Vagina (tissue), 2 donors: ENCODE results near the gene RFK. TPM values are rescaled to one million over a fixed set of nuclear protein-coding genes. Genes with fewer than 3 reads are reported as not detected.

Source experiments
- DNase-seq, 2 donors: peaks; one replicate each; pipeline ENCODE4 v3.0.0-alpha.2; 2017; ENCODE audit errors: extremely low spot score in 2 of 2
- H3K27ac ChIP-seq: fragments of 200-600 bp; sonication (generic); one replicate; pipeline ENCODE4 v1.5.1; 2019
- H3K27me3 ChIP-seq: fragments of 200-600 bp; sonication (generic); one replicate; pipeline ENCODE4 v1.5.1; 2019
- H3K36me3 ChIP-seq, 2 donors: fragments of 200-600 bp; sonication (generic); one replicate each; pipeline ENCODE4 v1.5.1; 2017 to 2019
- H3K4me1 ChIP-seq: fragments of 200-600 bp; sonication (generic); one replicate; pipeline ENCODE4 v1.5.1; 2019
- H3K4me3 ChIP-seq, 2 donors: fragments of 200-600 bp; sonication (generic); 1 replicate in 1 of 2; 2 replicates in 1 of 2; pipeline ENCODE4 v1.5.1; 2016 to 2019
- H3K9me3 ChIP-seq: fragments of 200-600 bp; sonication (generic); one replicate; pipeline ENCODE4 v1.5.1; 2019
- POLR2A ChIP-seq, 2 donors: fragments of 450-650 bp; IDR thresholded peaks; one replicate each; pipeline ENCODE4 v1.6.1; 2017; ENCODE audit warnings: antibody characterized with exemption in 2 of 2, mild to moderate bottlenecking in 2 of 2, moderate library complexity in 2 of 2
- POLR2AphosphoS5 ChIP-seq, 2 donors: sonication (generic); formaldehyde crosslinking; IDR thresholded peaks; one replicate each; pipeline ENCODE4 v1.9.0; 2017; ENCODE audit warnings: antibody characterized with exemption in 2 of 2, mild to moderate bottlenecking in 2 of 2, low read depth in 1 of 2; ENCODE audit not compliant: insufficient read depth in 1 of 2
- intact Hi-C: fragments of 100-400 bp; cut with DNase I; formaldehyde crosslinking; loops from one replicate; pipeline ENCODE4 v1.15.1; 2023
- total RNA-seq: library from RNA; depleted of rRNA; stranded (reverse); fragments of >200 nt; gene quantifications from one replicate; pipeline ENCODE4 v1.2.3, GENCODE V29; 2016
- TF ChIP-seq, protein P1 (sequence below), 3 experiments: fragments of 450-650 bp in 2 of 3; fragments of 200-600 bp in 1 of 3; sonication (generic) in 1 of 3; IDR thresholded peaks; one replicate each; pipeline ENCODE4 v1.5.1; 2017 to 2019; ENCODE audit warnings: antibody characterized with exemption in 3 of 3, mild to moderate bottlenecking in 2 of 3, moderate library complexity in 2 of 3

Gene RFK
- total RNA-seq, 1 donor from 2014 or later, result 16.7 TPM

- intact Hi-C loops, result no loop called here
- TF ChIP-seq, protein P1, sequence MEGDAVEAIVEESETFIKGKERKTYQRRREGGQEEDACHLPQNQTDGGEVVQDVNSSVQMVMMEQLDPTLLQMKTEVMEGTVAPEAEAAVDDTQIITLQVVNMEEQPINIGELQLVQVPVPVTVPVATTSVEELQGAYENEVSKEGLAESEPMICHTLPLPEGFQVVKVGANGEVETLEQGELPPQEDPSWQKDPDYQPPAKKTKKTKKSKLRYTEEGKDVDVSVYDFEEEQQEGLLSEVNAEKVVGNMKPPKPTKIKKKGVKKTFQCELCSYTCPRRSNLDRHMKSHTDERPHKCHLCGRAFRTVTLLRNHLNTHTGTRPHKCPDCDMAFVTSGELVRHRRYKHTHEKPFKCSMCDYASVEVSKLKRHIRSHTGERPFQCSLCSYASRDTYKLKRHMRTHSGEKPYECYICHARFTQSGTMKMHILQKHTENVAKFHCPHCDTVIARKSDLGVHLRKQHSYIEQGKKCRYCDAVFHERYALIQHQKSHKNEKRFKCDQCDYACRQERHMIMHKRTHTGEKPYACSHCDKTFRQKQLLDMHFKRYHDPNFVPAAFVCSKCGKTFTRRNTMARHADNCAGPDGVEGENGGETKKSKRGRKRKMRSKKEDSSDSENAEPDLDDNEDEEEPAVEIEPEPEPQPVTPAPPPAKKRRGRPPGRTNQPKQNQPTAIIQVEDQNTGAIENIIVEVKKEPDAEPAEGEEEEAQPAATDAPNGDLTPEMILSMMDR (IDR thresholded peaks at IDR 0.05), result no peak
- TF ChIP-seq POLR2AphosphoS5 (IDR thresholded peaks at IDR 0.05; ENCODE audit: insufficient read depth in 1 of 2, low read depth in 1 of 2), result no peak
- no peak for TF ChIP-seq POLR2A (IDR thresholded peaks at IDR 0.05)
- no peaks in the 10 kb centered on the region for H3K27me3 ChIP-seq
- no peak for DNase-seq
- no peak overlapping the region for H3K27ac ChIP-seq
- no peak overlapping the region for H3K4me3 ChIP-seq
- H3K9me3 ChIP-seq, result no peaks in the 10 kb centered on the region
- no peaks in the 10 kb centered on the region for H3K36me3 ChIP-seq
- H3K4me1 ChIP-seq, result peaks cover 38% of the 10 kb centered on the region
Observed at GRCh38 chr9:76372336-76372735, 21.9 kb downstream of the RFK start.

DNA sequence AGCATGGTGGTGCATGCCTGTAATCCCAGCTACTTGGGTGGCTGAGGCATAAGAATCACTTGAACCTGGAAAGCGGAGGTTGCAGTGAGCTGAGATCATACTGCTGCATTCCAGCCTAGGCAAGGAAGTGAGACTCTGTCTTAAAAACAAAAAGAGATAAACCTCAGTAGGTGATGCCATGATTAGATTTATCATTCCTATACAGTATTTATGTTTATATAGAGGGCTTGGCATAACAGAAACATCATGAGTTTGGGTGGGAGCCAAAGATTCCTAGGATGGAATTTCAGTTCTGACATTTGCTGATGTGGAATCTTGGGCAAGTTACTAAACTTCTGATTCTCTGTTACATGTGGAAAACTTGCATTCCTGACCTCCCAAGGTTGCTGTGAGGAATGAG is 22.3 kb downstream of the RFK start:
- intact Hi-C loops, result no loop called here
- Histone ChIP-seq H3K27ac (no peak overlapping the region), H3K9me3 (no peaks in the 10 kb centered on the region), H3K4me3 (no peak overlapping the region), H3K4me1 (peaks cover 38% of the 10 kb centered on the region), H3K27me3 (no peaks in the 10 kb centered on the region), H3K36me3 (no peaks in the 10 kb centered on the region)
- DNase-seq, result no peak
- TF ChIP-seq POLR2A (IDR thresholded peaks at IDR 0.05) (no peak), POLR2AphosphoS5 (IDR thresholded peaks at IDR 0.05; ENCODE audit: insufficient read depth in 1 of 2, low read depth in 1 of 2) (no peak)
- TF ChIP-seq, protein P1 (IDR thresholded peaks at IDR 0.05), result no peak

- no peak for DNase-seq
- H3K9me3 ChIP-seq, result no peaks in the 10 kb centered on the region
- TF ChIP-seq, protein P1 (IDR thresholded peaks at IDR 0.05), result no peak
- TF ChIP-seq POLR2A (IDR thresholded peaks at IDR 0.05), result no peak
- no peak for TF ChIP-seq POLR2AphosphoS5 (IDR thresholded peaks at IDR 0.05; ENCODE audit: insufficient read depth in 1 of 2, low read depth in 1 of 2)
- H3K27me3 ChIP-seq, result no peaks in the 10 kb centered on the region
- no peak overlapping the region for H3K4me3 ChIP-seq
- intact Hi-C loops, result no loop called here
- H3K27ac ChIP-seq, result no peak overlapping the region
- no peaks in the 10 kb centered on the region for H3K36me3 ChIP-seq
- H3K4me1 ChIP-seq, result peaks cover 37% of the 10 kb centered on the region
Observed at GRCh38 chr9:76370396-76371023, 23.7 kb downstream of the RFK start.

- no peak for DNase-seq
- H3K36me3 ChIP-seq, result no peaks in the 10 kb centered on the region
- H3K27ac ChIP-seq, result no peak overlapping the region
- H3K27me3 ChIP-seq, result no peaks in the 10 kb centered on the region
- H3K4me1 ChIP-seq, result peaks cover 28% of the 10 kb centered on the region
- no peaks in the 10 kb centered on the region for H3K9me3 ChIP-seq
- no peak overlapping the region for H3K4me3 ChIP-seq
- intact Hi-C loops, result no loop called here
- no peak for TF ChIP-seq POLR2A (IDR thresholded peaks at IDR 0.05)
Observed at GRCh38 chr9:76369583-76369982, 24.6 kb downstream of the RFK start.

GRCh38 chr9:76366275-76366674 is 28.0 kb downstream of the RFK start:
- Histone ChIP-seq H3K4me3 (no peak overlapping the region), H3K4me1 (no peaks in the 10 kb centered on the region), H3K36me3 (no peaks in the 10 kb centered on the region), H3K27me3 (no peaks in the 10 kb centered on the region), H3K27ac (no peak overlapping the region), H3K9me3 (no peaks in the 10 kb centered on the region)
- DNase-seq, result no peak
- intact Hi-C loops, result no loop called here
- no peak for TF ChIP-seq POLR2A (IDR thresholded peaks at IDR 0.05)
- no peak for TF ChIP-seq POLR2AphosphoS5 (IDR thresholded peaks at IDR 0.05; ENCODE audit: insufficient read depth in 1 of 2, low read depth in 1 of 2)
- TF ChIP-seq, protein P1 (IDR thresholded peaks at IDR 0.05), result no peak
